ENCODE data around the gene TXNDC11. TPM values are rescaled to one million over a fixed set of nuclear protein-coding genes. Genes with fewer than 3 reads are reported as not detected.

The TXNDC11 gene
- total RNA-seq, 1 donor from 2014 or later, result 59.4 TPM

DNA sequence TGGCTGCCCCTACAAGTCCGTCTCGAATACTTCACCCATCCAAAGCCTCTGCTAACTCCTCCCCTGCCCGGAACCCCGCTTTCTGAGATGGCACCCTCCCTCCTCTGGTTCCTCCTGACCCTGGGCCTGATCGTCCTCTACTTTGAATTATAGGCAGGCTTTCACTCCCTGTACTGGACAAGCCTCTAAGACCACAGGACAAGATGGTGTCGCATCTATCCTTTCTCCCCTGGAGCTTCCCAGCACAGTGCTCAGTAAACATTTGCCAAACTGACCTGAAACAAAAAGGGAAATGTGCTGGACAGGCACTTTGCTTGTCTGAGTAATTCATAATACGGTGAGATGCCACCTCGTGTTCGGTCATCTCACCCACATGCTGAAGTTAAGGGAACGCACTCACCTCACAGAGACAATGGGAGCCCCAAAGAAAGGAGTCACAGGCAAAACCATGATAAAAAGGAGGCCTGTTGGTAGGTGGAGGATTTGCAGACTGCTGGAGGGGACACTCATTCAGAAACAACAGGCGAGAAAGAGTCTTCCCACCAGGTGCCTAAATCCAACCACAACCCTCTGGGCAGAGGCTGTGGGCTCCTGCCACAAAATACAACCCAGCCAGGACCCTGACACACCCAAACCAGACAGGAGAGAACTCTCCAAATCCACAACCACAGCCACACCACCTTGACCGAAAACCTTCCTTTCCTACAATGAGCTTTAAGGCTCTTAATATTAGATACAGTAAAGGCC, 46.2 kb downstream of the TXNDC11 start:
- DNase-seq (ENCODE audit: extremely low spot score in 2 of 2), result no peak
- TF ChIP-seq POLR2A (IDR thresholded peaks at IDR 0.05) (no peak), POLR2AphosphoS5 (IDR thresholded peaks at IDR 0.05; ENCODE audit: insufficient read depth in 1 of 2, low read depth in 1 of 2) (no peak)
- TF ChIP-seq, protein P1, sequence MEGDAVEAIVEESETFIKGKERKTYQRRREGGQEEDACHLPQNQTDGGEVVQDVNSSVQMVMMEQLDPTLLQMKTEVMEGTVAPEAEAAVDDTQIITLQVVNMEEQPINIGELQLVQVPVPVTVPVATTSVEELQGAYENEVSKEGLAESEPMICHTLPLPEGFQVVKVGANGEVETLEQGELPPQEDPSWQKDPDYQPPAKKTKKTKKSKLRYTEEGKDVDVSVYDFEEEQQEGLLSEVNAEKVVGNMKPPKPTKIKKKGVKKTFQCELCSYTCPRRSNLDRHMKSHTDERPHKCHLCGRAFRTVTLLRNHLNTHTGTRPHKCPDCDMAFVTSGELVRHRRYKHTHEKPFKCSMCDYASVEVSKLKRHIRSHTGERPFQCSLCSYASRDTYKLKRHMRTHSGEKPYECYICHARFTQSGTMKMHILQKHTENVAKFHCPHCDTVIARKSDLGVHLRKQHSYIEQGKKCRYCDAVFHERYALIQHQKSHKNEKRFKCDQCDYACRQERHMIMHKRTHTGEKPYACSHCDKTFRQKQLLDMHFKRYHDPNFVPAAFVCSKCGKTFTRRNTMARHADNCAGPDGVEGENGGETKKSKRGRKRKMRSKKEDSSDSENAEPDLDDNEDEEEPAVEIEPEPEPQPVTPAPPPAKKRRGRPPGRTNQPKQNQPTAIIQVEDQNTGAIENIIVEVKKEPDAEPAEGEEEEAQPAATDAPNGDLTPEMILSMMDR (IDR thresholded peaks at IDR 0.05), result no peak

DNA sequence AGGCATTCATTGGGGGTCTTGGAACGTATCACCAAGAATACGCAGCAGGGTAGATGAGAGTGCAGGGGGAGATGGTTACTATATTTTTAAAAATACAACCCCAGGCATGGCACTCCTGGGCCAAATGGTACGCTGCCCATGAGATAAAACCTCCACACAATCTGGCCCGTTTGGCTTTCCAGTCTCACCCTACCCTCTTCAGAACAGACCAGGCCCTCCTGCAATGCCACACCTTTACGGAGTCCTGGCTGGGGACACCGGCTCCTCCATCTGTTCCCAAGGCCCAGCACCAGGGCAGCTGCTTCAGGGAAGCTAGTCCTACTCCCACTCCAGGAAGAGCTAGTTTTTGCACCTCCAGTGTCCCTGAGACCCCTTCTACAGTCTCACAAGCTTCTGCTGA, 50.0 kb downstream of the TXNDC11 start:
- Histone ChIP-seq H3K4me3 (no peak overlapping the region), H3K4me1 (no peaks in the 10 kb centered on the region), H3K9me3 (no peaks in the 10 kb centered on the region), H3K27me3 (no peaks in the 10 kb centered on the region), H3K36me3 (peaks cover 0 to 51% of the 10 kb centered on the region in 2 donors), H3K27ac (no peak overlapping the region)
- intact Hi-C loops (cut with DNase I), result no loop called here
- DNase-seq (ENCODE audit: extremely low spot score in 2 of 2), result no peak
- TF ChIP-seq POLR2A (IDR thresholded peaks at IDR 0.05) (no peak), POLR2AphosphoS5 (IDR thresholded peaks at IDR 0.05; ENCODE audit: insufficient read depth in 1 of 2, low read depth in 1 of 2) (no peak)
- TF ChIP-seq, protein P1 (IDR thresholded peaks at IDR 0.05), result no peak

More for the DNA sequence above, 46.2 kb downstream of the TXNDC11 start:
- Histone ChIP-seq H3K4me1 (no peaks in the 10 kb centered on the region), H3K36me3 (peaks cover 0 to 54% of the 10 kb centered on the region in 2 donors), H3K4me3 (no peak overlapping the region), H3K27me3 (no peaks in the 10 kb centered on the region), H3K9me3 (no peaks in the 10 kb centered on the region), H3K27ac (no peak overlapping the region)
- intact Hi-C loops (cut with DNase I), result no loop called here

DNA sequence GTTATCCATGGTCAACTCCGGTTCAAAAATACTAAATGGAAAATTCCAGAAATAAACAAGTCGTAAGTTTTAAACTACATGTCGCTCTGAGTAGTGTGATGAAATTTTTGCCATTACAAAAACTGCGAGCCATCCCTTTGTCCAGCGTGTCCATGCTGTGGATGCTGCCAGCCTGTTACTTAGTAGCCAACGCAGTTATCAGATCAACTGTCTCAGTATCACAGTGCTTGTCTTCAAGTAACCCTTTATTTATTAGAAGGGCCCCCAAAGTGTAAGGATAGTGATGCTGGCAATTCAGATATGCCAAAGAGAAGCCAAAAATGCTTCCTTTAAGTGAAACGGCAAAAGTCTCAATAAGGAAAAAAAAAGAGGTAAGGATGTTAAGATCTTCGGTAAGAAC, 50.5 kb downstream of the TXNDC11 start:
- Histone ChIP-seq H3K4me3 (no peak overlapping the region), H3K4me1 (no peaks in the 10 kb centered on the region), H3K27ac (no peak overlapping the region), H3K9me3 (no peaks in the 10 kb centered on the region), H3K27me3 (no peaks in the 10 kb centered on the region), H3K36me3 (peaks cover 0 to 51% of the 10 kb centered on the region in 2 donors)
- intact Hi-C loops (cut with DNase I), result no loop called here
- TF ChIP-seq POLR2A (IDR thresholded peaks at IDR 0.05), result no peak
- TF ChIP-seq, protein P1 (IDR thresholded peaks at IDR 0.05), result no peak
- no peak for TF ChIP-seq POLR2AphosphoS5 (IDR thresholded peaks at IDR 0.05; ENCODE audit: insufficient read depth in 1 of 2, low read depth in 1 of 2)
- no peak for DNase-seq (ENCODE audit: extremely low spot score in 2 of 2)

DNA sequence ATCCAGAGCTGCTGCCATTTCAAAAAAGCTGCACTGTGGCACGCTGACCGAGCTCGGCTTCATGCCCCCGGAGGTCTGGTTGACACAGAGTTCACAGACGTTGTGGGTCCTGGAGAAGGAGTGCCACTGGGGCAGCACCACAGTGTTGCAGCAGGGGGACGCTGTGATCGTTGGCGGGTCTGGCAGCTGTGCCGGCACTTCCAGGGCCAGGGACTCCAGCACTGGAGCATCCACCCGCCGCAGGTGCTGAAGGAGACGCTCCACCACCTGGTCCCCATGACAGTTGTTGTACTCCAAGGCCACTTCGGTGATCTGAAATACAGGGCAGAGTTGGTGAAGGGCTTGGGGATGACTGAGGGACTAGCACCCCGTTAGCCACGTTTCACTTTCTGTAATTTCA, 50.9 kb downstream of the TXNDC11 start:
- Histone ChIP-seq H3K27me3 (no peaks in the 10 kb centered on the region), H3K36me3 (peaks cover 0 to 51% of the 10 kb centered on the region in 2 donors), H3K4me1 (no peaks in the 10 kb centered on the region), H3K9me3 (no peaks in the 10 kb centered on the region), H3K27ac (no peak overlapping the region), H3K4me3 (no peak overlapping the region)
- intact Hi-C loops (cut with DNase I), result no loop called here
- no peak for DNase-seq (ENCODE audit: extremely low spot score in 2 of 2)
- TF ChIP-seq POLR2A (IDR thresholded peaks at IDR 0.05) (no peak), POLR2AphosphoS5 (IDR thresholded peaks at IDR 0.05; ENCODE audit: insufficient read depth in 1 of 2, low read depth in 1 of 2) (no peak)
- TF ChIP-seq, protein P1 (IDR thresholded peaks at IDR 0.05), result no peak

DNA sequence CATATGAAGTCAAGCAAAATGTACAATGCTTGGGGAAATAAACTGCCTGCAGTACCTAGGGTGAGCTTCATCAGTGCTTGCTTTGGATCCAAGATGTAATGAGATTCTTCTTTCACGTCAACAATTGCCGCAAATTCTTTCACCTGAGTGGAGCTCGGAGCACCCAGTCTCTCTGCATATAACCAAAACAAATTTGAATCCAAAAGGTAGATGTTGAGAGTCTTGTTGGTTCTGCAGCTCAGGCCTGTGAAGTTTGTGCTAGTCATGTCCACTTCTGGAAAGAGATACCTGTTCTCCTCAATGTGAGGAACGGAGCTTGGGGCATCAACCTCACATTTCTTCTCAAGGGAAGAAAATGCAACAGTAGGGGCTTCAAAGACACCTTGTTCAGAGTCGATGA, 51.4 kb downstream of the TXNDC11 start:
- H3K4me3 ChIP-seq, result no peak overlapping the region
- no peaks in the 10 kb centered on the region for H3K4me1 ChIP-seq
- no peak for DNase-seq (ENCODE audit: extremely low spot score in 2 of 2)
- no peaks in the 10 kb centered on the region for H3K9me3 ChIP-seq
- H3K27me3 ChIP-seq, result no peaks in the 10 kb centered on the region
- H3K27ac ChIP-seq, result no peak overlapping the region
- no peak for TF ChIP-seq POLR2AphosphoS5 (IDR thresholded peaks at IDR 0.05; ENCODE audit: insufficient read depth in 1 of 2, low read depth in 1 of 2)
- TF ChIP-seq, protein P1 (IDR thresholded peaks at IDR 0.05), result no peak
- TF ChIP-seq POLR2A (IDR thresholded peaks at IDR 0.05), result no peak
- peaks cover 0 to 45% of the 10 kb centered on the region in 2 donors for H3K36me3 ChIP-seq
- intact Hi-C loops (cut with DNase I), result no loop called here

Data from vagina (tissue), 2 donors.